K562 (cell line): Measurements from ENCODE around the gene ARMH3. TPM values are rescaled to one million over a fixed set of nuclear protein-coding genes. Genes with fewer than 3 reads are reported as not detected.

Source experiments
- ATF1 ChIP-seq, 2 experiments: fragments of 450-650 bp in 1 of 2; IDR thresholded peaks; 2 replicates each; pipeline ENCODE4 v1.6.1; 2016; ENCODE audit warnings: missing compliant biosample characterization in 1 of 2, missing genetic modification characterization in 1 of 2
- BCOR ChIP-seq: fragments of 450-650 bp; IDR thresholded peaks from 2 replicates; pipeline ENCODE4 v1.6.1; 2016
- CHAMP1 ChIP-seq: fragments of 450-650 bp; IDR thresholded peaks from 2 replicates; pipeline ENCODE4 v1.6.1; 2016; ENCODE audit warnings: mild to moderate bottlenecking
- CHD2 ChIP-seq: IDR thresholded peaks from 2 replicates; pipeline ENCODE4 v1.6.1; 2011; ENCODE audit warnings: low read depth, low read length
- CHD4 ChIP-seq: fragments of 200-600 bp; sonication (generic); IDR thresholded peaks from 3 replicates; pipeline ENCODE4 v1.6.1; 2012; ENCODE audit warnings: low read depth, mild to moderate bottlenecking, mixed read lengths, low read length, inconsistent platforms; ENCODE audit not compliant: insufficient read depth, insufficient replicate concordance, poor library complexity, severe bottlenecking
- ELF1 ChIP-seq: fragments of 200-800 bp; sonication (Bioruptor generic); IDR thresholded peaks from 2 replicates; pipeline ENCODE4 v1.6.1; 2016; ENCODE audit warnings: missing genetic modification characterization, missing compliant biosample characterization
- GABPA ChIP-seq: fragments of 200-800 bp; sonication (Bioruptor generic); conservative IDR thresholded peaks from 2 replicates; pipeline ENCODE4 v1.6.1; 2016; ENCODE audit warnings: low read depth, missing genetic modification characterization, missing compliant biosample characterization
- GABPB2 ChIP-seq: fragments of 250-450 bp; sonication (Bioruptor Pico); conservative IDR thresholded peaks from 2 replicates; pipeline ENCODE4 v1.5.1; 2021; ENCODE audit warnings: mild to moderate bottlenecking
- HMG20B ChIP-seq: fragments of 250-450 bp; sonication (Bioruptor Pico); IDR thresholded peaks from 2 replicates; pipeline ENCODE4 v1.5.0; 2021; ENCODE audit warnings: mild to moderate bottlenecking
- HNRNPL ChIP-seq: fragments of 200-400 bp; formaldehyde crosslinking; IDR thresholded peaks from 2 replicates; pipeline ENCODE4 v1.6.1; 2017; ENCODE audit warnings: low read depth, mild to moderate bottlenecking, low read length
- IRF9 ChIP-seq: fragments of 450-650 bp; IDR thresholded peaks from 2 replicates; pipeline ENCODE4 v1.6.1; 2016; ENCODE audit warnings: missing biosample characterization, missing genetic modification characterization
- RNF2 ChIP-seq: sonication (generic); IDR thresholded peaks from 2 replicates; pipeline ENCODE4 v1.6.1; 2016
- SIX5 ChIP-seq, 2 experiments: IDR thresholded peaks; 2 replicates each; pipeline ENCODE4 v1.6.1; 2011; ENCODE audit warnings: low read length in 2 of 2, borderline replicate concordance in 1 of 2, low read depth in 1 of 2, mild to moderate bottlenecking in 1 of 2, moderate library complexity in 1 of 2; ENCODE audit not compliant: insufficient read depth in 1 of 2
- TAF7 ChIP-seq: fragments of 450-650 bp; IDR thresholded peaks from 2 replicates; pipeline ENCODE4 v1.6.1; 2016; ENCODE audit warnings: missing genetic modification characterization, missing compliant biosample characterization
- TCF7L2 ChIP-seq: fragments of 150-350 bp; IDR thresholded peaks from 2 replicates; pipeline ENCODE4 v1.6.1; 2016; ENCODE audit warnings: low read depth, mild to moderate bottlenecking, low read length, moderate library complexity
- TOE1 ChIP-seq, 2 experiments: fragments of 450-650 bp in 1 of 2; sonication (generic) in 1 of 2; formaldehyde crosslinking in 1 of 2; IDR thresholded peaks; 2 replicates each; pipeline versions ENCODE4 v1.7.1 to v1.8.0; 2016 to 2022; ENCODE audit warnings: borderline replicate concordance in 2 of 2, mild to moderate bottlenecking in 2 of 2, antibody characterized with exemption in 1 of 2, inconsistent platforms in 1 of 2, low read depth in 1 of 2, missing genetic modification reagents in 1 of 2, moderate library complexity in 1 of 2
- ZBTB26 ChIP-seq: fragments of 450-650 bp; formaldehyde crosslinking; IDR thresholded peaks from 2 replicates; pipeline ENCODE4 v1.4.0; 2022; ENCODE audit warnings: missing genetic modification characterization
- ZNF354B ChIP-seq: fragments of 250-450 bp; sonication (Bioruptor Pico); IDR thresholded peaks from 2 replicates; pipeline ENCODE4 v1.4.0; 2020
- ZNF57 ChIP-seq: fragments of 450-650 bp; formaldehyde crosslinking; IDR thresholded peaks from 2 replicates; pipeline ENCODE4 v1.4.0; 2020; ENCODE audit warnings: mild to moderate bottlenecking, moderate library complexity
- polyA plus RNA-seq, 8 experiments: library from polyadenylated mRNA; depleted of rRNA in 4 of 8; stranded (reverse) in 5 of 8; unstranded in 3 of 8; fragments of >200 nt; fragmentation: Nextera tagmentation in 2 of 8; fragmentation: Illumina TruSeq in 1 of 8; extraction: Ambion mirVana in 2 of 8; extraction: Trizol in 1 of 8; gene quantifications; 2 replicates each; pipeline versions ENCODE4 v1.2.1 to v1.2.3, GENCODE V29; 2011 to 2014; ENCODE audit warnings: inconsistent platforms in 1 of 8, missing spikeins in 1 of 8
- total RNA-seq, 7 experiments: library from RNA; depleted of rRNA in 6 of 7; stranded (reverse); fragments of >200 nt in 6 of 7; fragmentation: Illumina TruSeq in 2 of 7; extraction: Trizol in 2 of 7; gene quantifications; 2 replicates each; pipeline versions ENCODE4 v1.2.1 to v1.2.3, GENCODE V29; 2011 to 2021; ENCODE audit warnings: low replicate concordance in 1 of 7
- TF ChIP-seq, protein P1 (sequence below): fragments of 200-400 bp; formaldehyde crosslinking; IDR thresholded peaks from 2 replicates; pipeline ENCODE4 v1.6.1; 2017; ENCODE audit warnings: mild to moderate bottlenecking, low read depth, low read length, moderate library complexity

Gene ARMH3
- total and polyA plus RNA-seq, 9 of the 15 experiments (the other 6 are each of a cell fraction or from before 2014, with no cell fraction given) = 0.29 to 0.73 TPM; not detected in 7

DNA sequence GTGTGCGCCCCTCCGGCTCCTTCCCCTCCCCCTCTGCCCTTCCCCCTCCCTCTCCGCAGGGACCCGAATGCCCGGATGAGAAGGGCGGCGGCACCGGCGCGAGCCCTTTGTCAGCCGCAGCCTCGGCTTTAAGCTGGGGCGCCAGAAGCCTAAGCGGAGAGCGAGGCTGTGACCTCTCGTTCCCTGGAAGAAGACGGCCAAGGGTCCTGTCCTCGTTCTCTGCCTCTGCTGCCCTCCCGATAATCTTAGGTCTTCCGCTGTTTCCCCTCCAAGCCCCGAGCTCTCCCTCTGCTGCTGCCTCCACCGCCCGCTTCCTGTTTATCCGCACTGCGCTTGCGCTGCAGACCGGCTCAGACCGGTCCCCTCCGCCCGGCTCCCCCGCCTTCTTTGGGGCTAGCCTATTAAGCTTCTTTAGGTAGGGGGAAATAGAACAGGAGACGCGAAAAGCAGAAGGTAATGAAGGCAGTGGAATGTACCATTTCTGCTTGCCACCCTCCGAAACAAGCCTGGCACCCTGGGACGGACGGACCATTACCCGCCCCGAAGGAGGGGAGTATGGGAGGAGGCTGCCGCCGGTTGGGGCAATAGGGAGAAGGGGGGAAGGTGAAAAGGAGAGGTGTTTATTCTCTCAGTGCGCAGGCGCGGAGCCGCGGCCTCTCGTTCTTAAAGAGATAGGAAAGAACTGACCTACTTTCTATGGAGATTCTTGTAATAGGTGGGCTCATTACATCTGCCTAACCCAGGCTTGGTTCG is 237.7 kb downstream of the ARMH3 start, which contains the start of gene OGA (continued):
- TF ChIP-seq CHAMP1 (no peak), ZNF57 (no peak), RNF2 (peak; percentile 91), ATF1 (CRISPR knock-in tag; IDR thresholded peaks at IDR 0.05) (no peak), ATF1 (tag; IDR thresholded peaks at IDR 0.05) (peak; percentile 37; the same call in 1 of the 2 replicates), IRF9 (tag) (no peak), ZBTB26 (peak; percentile 85; the same call in 1 of the 2 replicates), HNRNPL (0 out of 2 replicates have a peak, but pooled peaks have one; percentile 31), CHD2 (peak; percentile 31; the same call in 1 of the 2 replicates), ELF1 (tag) (peak; percentile 64; the same call in 1 of the 2 replicates), ZNF354B (no peak), BCOR (peak; percentile 52; the same call in 1 of the 2 replicates), HMG20B (CRISPR knock-in tag) (no peak), CHD4 (no peak), GABPB2 (CRISPR knock-in tag) (no peak), SIX5 (IDR thresholded peaks at IDR 0.05; ENCODE audit: borderline replicate concordance in 1 of 2, insufficient read depth in 1 of 2, low read depth in 1 of 2, low read length in 2 of 2) (peak in 1 of 2 experiments; percentile 42; a peak in 1 of 4 replicates), TAF7 (tag) (peak; percentile 99), TCF7L2 (peak; percentile 98), TOE1 (IDR thresholded peaks at IDR 0.05; ENCODE audit: borderline replicate concordance) (peak; percentile 96), TOE1 (CRISPR knock-in tag; IDR thresholded peaks at IDR 0.05; ENCODE audit: borderline replicate concordance, low read depth) (no peak), GABPA (peak; percentile 34; the same call in 1 of the 2 replicates)
- TF ChIP-seq, protein P1, sequence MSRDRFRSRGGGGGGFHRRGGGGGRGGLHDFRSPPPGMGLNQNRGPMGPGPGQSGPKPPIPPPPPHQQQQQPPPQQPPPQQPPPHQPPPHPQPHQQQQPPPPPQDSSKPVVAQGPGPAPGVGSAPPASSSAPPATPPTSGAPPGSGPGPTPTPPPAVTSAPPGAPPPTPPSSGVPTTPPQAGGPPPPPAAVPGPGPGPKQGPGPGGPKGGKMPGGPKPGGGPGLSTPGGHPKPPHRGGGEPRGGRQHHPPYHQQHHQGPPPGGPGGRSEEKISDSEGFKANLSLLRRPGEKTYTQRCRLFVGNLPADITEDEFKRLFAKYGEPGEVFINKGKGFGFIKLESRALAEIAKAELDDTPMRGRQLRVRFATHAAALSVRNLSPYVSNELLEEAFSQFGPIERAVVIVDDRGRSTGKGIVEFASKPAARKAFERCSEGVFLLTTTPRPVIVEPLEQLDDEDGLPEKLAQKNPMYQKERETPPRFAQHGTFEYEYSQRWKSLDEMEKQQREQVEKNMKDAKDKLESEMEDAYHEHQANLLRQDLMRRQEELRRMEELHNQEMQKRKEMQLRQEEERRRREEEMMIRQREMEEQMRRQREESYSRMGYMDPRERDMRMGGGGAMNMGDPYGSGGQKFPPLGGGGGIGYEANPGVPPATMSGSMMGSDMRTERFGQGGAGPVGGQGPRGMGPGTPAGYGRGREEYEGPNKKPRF = no peak
